HEK293 (cell line): ENCODE results near the gene DAND5.
A peak's percentile ranks its signal among the peaks of the same experiment; 100 is the strongest.

Experiments used
- ELK4 ChIP-seq: IDR thresholded peaks from 2 replicates; pipeline ENCODE4 v1.6.1; 2011; ENCODE audit warnings: mild to moderate bottlenecking, low read depth, low read length, borderline replicate concordance
- GLIS2 ChIP-seq: fragments of 450-650 bp; formaldehyde crosslinking; IDR thresholded peaks from 2 replicates; pipeline ENCODE4 v1.5.1; 2016; ENCODE audit warnings: missing biosample characterization, missing genetic modification characterization
- PRDM1 ChIP-seq: fragments of 450-650 bp; formaldehyde crosslinking; IDR thresholded peaks from 2 replicates; pipeline ENCODE4; 2016; ENCODE audit warnings: missing biosample characterization, missing genetic modification characterization
- SCRT1 ChIP-seq: fragments of 450-650 bp; formaldehyde crosslinking; IDR thresholded peaks from 2 replicates; pipeline ENCODE4 v1.5.1; 2016; ENCODE audit warnings: missing biosample characterization, missing genetic modification characterization, borderline replicate concordance
- ZBTB48 ChIP-seq: fragments of 450-650 bp; formaldehyde crosslinking; IDR thresholded peaks from 2 replicates; pipeline ENCODE4 v1.5.1; 2016; ENCODE audit warnings: missing biosample characterization, missing genetic modification characterization
- ZFP37 ChIP-seq: fragments of 450-650 bp; formaldehyde crosslinking; IDR thresholded peaks from 2 replicates; pipeline ENCODE4 v1.5.1; 2016; ENCODE audit warnings: missing biosample characterization, missing genetic modification characterization
- ZIC2 ChIP-seq: fragments of 450-650 bp; formaldehyde crosslinking; IDR thresholded peaks from 2 replicates; pipeline ENCODE4 v1.5.1; 2016; ENCODE audit warnings: missing biosample characterization, missing genetic modification characterization
- ZNF138 ChIP-seq: fragments of 450-650 bp; formaldehyde crosslinking; IDR thresholded peaks from 2 replicates; pipeline ENCODE4 v1.5.1; 2016; ENCODE audit warnings: missing biosample characterization, missing genetic modification characterization, borderline replicate concordance
- ZNF146 ChIP-seq: fragments of 450-650 bp; formaldehyde crosslinking; IDR thresholded peaks from 2 replicates; pipeline ENCODE4 v1.5.1; 2016; ENCODE audit warnings: missing biosample characterization, missing genetic modification characterization
- ZNF248 ChIP-seq: fragments of 450-650 bp; formaldehyde crosslinking; IDR thresholded peaks from 2 replicates; pipeline ENCODE4 v1.5.1; 2017; ENCODE audit warnings: missing biosample characterization, missing genetic modification characterization
- ZNF266 ChIP-seq: fragments of 450-650 bp; formaldehyde crosslinking; IDR thresholded peaks from 2 replicates; pipeline ENCODE4 v1.5.1; 2016; ENCODE audit warnings: missing biosample characterization, missing genetic modification characterization, low read depth
- ZNF280C ChIP-seq: fragments of 450-650 bp; formaldehyde crosslinking; IDR thresholded peaks from 2 replicates; pipeline ENCODE4 v1.5.1; 2016; ENCODE audit warnings: missing biosample characterization, missing genetic modification characterization
- ZNF398 ChIP-seq: fragments of 450-650 bp; formaldehyde crosslinking; IDR thresholded peaks from 2 replicates; pipeline ENCODE4 v1.5.1; 2017; ENCODE audit warnings: missing biosample characterization, missing genetic modification characterization
- ZNF416 ChIP-seq: fragments of 450-650 bp; formaldehyde crosslinking; IDR thresholded peaks from 2 replicates; pipeline ENCODE4 v1.5.1; 2016; ENCODE audit warnings: missing biosample characterization, missing genetic modification characterization
- ZNF426 ChIP-seq: fragments of 450-650 bp; formaldehyde crosslinking; IDR thresholded peaks from 2 replicates; pipeline ENCODE4 v1.5.1; 2017; ENCODE audit warnings: missing biosample characterization, missing genetic modification characterization, mild to moderate bottlenecking, inconsistent platforms, moderate library complexity
- ZNF449 ChIP-seq: fragments of 450-650 bp; formaldehyde crosslinking; IDR thresholded peaks from 2 replicates; pipeline ENCODE4 v1.5.1; 2017; ENCODE audit warnings: missing biosample characterization, mild to moderate bottlenecking, missing genetic modification characterization, moderate library complexity
- ZNF473 ChIP-seq: fragments of 450-650 bp; formaldehyde crosslinking; IDR thresholded peaks from 2 replicates; pipeline ENCODE4 v1.5.1; 2017; ENCODE audit warnings: missing biosample characterization, missing genetic modification characterization
- ZNF501 ChIP-seq: fragments of 450-650 bp; formaldehyde crosslinking; IDR thresholded peaks from 2 replicates; pipeline ENCODE4 v1.5.1; 2016; ENCODE audit warnings: missing biosample characterization, missing genetic modification characterization
- ZNF513 ChIP-seq: fragments of 450-650 bp; IDR thresholded peaks from 2 replicates; pipeline ENCODE4 v1.5.1; 2018; ENCODE audit warnings: missing biosample characterization, missing genetic modification characterization
- ZNF521 ChIP-seq: fragments of 450-650 bp; formaldehyde crosslinking; IDR thresholded peaks from 2 replicates; pipeline ENCODE4 v1.5.1; 2017; ENCODE audit warnings: missing biosample characterization, mild to moderate bottlenecking, missing genetic modification characterization
- ZNF548 ChIP-seq: fragments of 450-650 bp; formaldehyde crosslinking; IDR thresholded peaks from 2 replicates; pipeline ENCODE4 v1.5.1; 2016; ENCODE audit warnings: missing biosample characterization, missing genetic modification characterization
- ZNF626 ChIP-seq: fragments of 450-650 bp; sonication (Bioruptor Pico); formaldehyde crosslinking; IDR thresholded peaks from 2 replicates; pipeline ENCODE4 v1.5.1; 2018; ENCODE audit warnings: missing biosample characterization, missing genetic modification characterization, inconsistent platforms
- ZNF701 ChIP-seq: fragments of 450-650 bp; formaldehyde crosslinking; IDR thresholded peaks from 2 replicates; pipeline ENCODE4 v1.5.1; 2016; ENCODE audit warnings: missing biosample characterization, missing genetic modification characterization
- ZNF777 ChIP-seq: fragments of 450-650 bp; formaldehyde crosslinking; IDR thresholded peaks from 2 replicates; pipeline ENCODE4 v1.5.1; 2017; ENCODE audit warnings: missing biosample characterization, missing genetic modification characterization, borderline replicate concordance
- ZSCAN23 ChIP-seq: fragments of 450-650 bp; formaldehyde crosslinking; IDR thresholded peaks from 2 replicates; pipeline ENCODE4 v1.5.1; 2016; ENCODE audit warnings: missing biosample characterization, missing genetic modification characterization
- ZXDB ChIP-seq: fragments of 450-650 bp; formaldehyde crosslinking; IDR thresholded peaks from 2 replicates; pipeline ENCODE4 v1.5.1; 2016; ENCODE audit warnings: missing biosample characterization, missing genetic modification characterization
- TF ChIP-seq, protein P1 (sequence below): fragments of 450-650 bp; formaldehyde crosslinking; IDR thresholded peaks from 2 replicates; pipeline ENCODE4 v1.5.0; 2017; ENCODE audit warnings: missing biosample characterization, missing genetic modification characterization, borderline replicate concordance
- TF ChIP-seq, protein P2 (sequence below): fragments of 450-650 bp; formaldehyde crosslinking; IDR thresholded peaks from 2 replicates; pipeline ENCODE4 v1.5.1; 2016; ENCODE audit warnings: missing biosample characterization, missing genetic modification characterization

The DAND5 gene

GRCh38 chr19:12965017-12965811 is 4.2 kb upstream of the DAND5 start (continued):
- TF ChIP-seq ZNF138 (tag by site-specific recombination) = no peak
- TF ChIP-seq ZNF280C (tag by site-specific recombination) = no peak
- peak; percentile 55; the same call in 1 of the 2 replicates for TF ChIP-seq ZFP37 (tag by site-specific recombination)
- no peak for TF ChIP-seq ZNF248 (tag by site-specific recombination)
- peak; percentile 74 for TF ChIP-seq GLIS2
- peak; percentile 33 for TF ChIP-seq ZIC2 (tag by site-specific recombination)
- TF ChIP-seq ZNF416 (tag by site-specific recombination) = no peak
- peak; percentile 65 for TF ChIP-seq ZXDB
- peak; percentile 59; the same call in 1 of the 2 replicates for TF ChIP-seq ZNF501 (tag by site-specific recombination)
- TF ChIP-seq, protein P1, sequence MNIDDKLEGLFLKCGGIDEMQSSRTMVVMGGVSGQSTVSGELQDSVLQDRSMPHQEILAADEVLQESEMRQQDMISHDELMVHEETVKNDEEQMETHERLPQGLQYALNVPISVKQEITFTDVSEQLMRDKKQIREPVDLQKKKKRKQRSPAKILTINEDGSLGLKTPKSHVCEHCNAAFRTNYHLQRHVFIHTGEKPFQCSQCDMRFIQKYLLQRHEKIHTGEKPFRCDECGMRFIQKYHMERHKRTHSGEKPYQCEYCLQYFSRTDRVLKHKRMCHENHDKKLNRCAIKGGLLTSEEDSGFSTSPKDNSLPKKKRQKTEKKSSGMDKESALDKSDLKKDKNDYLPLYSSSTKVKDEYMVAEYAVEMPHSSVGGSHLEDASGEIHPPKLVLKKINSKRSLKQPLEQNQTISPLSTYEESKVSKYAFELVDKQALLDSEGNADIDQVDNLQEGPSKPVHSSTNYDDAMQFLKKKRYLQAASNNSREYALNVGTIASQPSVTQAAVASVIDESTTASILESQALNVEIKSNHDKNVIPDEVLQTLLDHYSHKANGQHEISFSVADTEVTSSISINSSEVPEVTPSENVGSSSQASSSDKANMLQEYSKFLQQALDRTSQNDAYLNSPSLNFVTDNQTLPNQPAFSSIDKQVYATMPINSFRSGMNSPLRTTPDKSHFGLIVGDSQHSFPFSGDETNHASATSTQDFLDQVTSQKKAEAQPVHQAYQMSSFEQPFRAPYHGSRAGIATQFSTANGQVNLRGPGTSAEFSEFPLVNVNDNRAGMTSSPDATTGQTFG (tag by site-specific recombination) = no peak
- no peak for TF ChIP-seq ZNF473 (tag by site-specific recombination)
- no peak for TF ChIP-seq ELK4
- peak; percentile 38; the same call in 1 of the 2 replicates for TF ChIP-seq ZBTB48 (tag by site-specific recombination)
- 0 out of 2 replicates have a peak, but pooled peaks have one; percentile 7 for TF ChIP-seq PRDM1 (tag by site-specific recombination)
- TF ChIP-seq ZNF626 (tag by site-specific recombination) = no peak
- no peak for TF ChIP-seq ZNF513 (tag by site-specific recombination)
- no peak for TF ChIP-seq ZNF777 (tag by site-specific recombination)
- TF ChIP-seq SCRT1 (tag by site-specific recombination) = no peak
- no peak for TF ChIP-seq ZNF266 (tag by site-specific recombination)
- TF ChIP-seq ZNF701 = no peak
- no peak for TF ChIP-seq ZSCAN23 (tag by site-specific recombination)
- no peak for TF ChIP-seq ZNF521 (tag by site-specific recombination)
- peak; percentile 23; the same call in 1 of the 2 replicates for TF ChIP-seq ZNF146 (tag by site-specific recombination)
- TF ChIP-seq ZNF398 (tag by site-specific recombination) = peak; percentile 48; the same call in 1 of the 2 replicates
- no peak for TF ChIP-seq ZNF426 (tag by site-specific recombination)
- TF ChIP-seq, protein P2, sequence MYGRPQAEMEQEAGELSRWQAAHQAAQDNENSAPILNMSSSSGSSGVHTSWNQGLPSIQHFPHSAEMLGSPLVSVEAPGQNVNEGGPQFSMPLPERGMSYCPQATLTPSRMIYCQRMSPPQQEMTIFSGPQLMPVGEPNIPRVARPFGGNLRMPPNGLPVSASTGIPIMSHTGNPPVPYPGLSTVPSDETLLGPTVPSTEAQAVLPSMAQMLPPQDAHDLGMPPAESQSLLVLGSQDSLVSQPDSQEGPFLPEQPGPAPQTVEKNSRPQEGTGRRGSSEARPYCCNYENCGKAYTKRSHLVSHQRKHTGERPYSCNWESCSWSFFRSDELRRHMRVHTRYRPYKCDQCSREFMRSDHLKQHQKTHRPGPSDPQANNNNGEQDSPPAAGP (tag by site-specific recombination) = peak; percentile 78
- no peak for TF ChIP-seq ZNF548 (tag by site-specific recombination)
- peak; percentile 23; the same call in 1 of the 2 replicates for TF ChIP-seq ZNF449 (tag by site-specific recombination)
